SIG-M5 treated with dmso at 0.1 percent for 504 hours (cell line): Measurements from ENCODE around the gene DNALI1.

Experiments
- DNase-seq: peaks from one replicate; lab custom pipeline; 2025; ENCODE audit not compliant: unreplicated experiment; lab: John Stamatoyannopoulos, UW

DNALI1 gene

DNA sequence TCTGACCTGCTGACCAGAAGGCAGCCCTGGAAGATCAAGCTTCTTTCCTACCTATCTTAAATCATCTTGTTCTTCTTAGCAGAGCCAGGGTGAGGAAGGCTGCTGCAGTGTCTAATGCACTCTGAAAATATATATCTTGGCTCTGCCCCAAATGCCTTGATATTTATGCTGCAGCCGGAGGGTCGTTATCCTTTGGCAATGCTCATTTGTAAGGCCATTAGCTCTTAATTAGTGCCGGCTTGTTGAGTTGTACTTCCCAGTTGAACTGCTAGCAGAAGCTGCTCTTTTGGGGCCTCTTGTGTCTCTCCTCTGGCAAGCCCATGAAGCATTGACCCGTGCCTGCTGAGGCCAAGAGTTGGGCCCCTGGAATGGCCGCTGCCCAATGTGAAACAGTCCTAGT, 43.2 kb downstream of the DNALI1 start:
- no peak for DNase-seq

DNA sequence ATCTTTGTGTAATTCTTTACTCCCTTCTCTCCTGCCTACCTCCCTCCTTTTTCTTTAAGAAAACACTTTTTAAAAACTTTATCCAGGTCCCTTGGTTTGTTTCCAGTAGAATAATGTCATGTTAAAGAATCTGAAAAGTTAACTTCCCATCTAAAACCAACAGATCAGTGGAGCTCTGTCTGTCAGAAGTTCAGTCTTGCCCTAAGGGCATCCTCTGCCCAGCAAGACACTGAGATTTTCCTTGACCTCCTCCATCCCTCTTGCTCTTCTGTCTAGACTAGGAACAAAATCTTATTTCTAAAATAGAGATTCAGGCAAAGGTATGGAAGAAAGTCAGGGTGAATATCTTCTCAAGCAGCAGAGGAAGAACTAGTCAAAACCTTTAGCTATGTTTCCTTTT, 44.7 kb downstream of the DNALI1 start:
- DNase-seq, result no peak

DNA sequence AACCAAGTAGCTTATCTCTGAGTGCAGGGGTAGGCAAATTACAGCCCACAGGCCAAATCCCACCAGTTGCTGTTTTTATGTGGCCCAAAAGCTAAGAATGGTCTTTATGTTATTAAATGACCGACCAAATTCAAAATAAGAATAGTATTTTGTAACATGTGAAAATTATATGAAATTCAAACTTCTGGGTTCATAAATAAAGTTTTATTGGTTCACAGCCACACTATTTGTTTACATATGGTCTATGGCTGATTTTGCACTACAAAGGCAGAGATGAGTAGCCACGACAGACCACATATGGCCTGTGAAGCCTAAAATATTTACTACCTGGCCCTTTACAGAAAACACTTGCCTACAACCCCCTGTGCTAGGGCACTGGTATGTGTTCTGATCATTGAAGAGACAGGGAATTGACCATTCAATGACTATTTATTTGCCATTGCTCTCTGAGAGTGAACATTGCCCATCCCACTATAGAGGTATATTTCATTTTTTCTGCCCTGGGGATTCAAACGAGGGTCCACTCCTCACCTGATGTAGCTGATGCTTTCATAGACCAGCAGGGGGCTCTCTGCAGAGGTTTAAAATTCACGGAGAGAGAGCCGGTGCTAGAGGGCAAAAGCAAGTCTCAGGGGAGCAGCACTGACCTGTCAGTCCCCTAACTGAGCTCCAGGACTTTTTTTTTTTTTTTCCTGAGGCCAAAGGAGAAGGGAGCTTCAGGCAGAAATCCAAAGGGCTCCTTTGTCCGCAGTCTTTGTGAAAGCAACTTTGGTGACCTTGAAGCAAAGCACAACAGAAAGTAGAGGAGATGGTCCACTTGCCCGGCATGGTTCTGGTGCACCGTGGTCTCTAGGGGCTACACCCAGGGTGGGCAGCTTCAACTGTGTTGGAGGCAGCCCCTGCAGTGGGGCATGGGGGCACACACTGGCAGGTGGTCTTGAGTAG, 46.3 kb downstream of the DNALI1 start:
- peak; percentile 34 for DNase-seq

DNA sequence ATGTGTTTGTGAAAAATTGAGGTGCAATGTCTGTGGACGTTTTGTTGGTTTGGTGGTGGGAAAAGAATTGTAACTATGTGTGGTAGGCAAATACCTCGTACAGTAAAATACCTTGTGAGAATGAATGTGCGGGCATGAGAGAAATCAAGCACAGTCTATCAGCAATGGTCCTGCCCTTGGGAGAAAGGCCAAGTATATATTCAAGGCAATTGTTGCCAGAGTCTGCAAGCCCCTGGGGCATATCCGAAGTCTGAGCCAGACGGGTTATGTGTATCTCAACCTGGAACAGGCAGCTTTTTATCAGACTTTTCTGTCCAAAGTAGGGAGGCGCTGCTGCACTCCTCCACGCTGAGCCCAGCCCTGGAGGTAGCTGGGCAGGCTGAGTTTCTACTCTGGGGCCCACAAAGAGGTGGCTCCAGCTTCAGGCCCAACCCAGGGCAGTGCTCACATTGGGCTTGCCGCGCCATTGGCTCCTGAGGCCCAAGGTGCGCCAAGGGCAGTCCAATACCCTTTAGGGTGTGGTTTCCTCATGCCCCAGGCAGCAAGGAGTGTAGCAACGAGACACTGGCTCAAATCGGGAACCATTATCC, 48.4 kb downstream of the DNALI1 start:
- DNase-seq, result no peak

DNA sequence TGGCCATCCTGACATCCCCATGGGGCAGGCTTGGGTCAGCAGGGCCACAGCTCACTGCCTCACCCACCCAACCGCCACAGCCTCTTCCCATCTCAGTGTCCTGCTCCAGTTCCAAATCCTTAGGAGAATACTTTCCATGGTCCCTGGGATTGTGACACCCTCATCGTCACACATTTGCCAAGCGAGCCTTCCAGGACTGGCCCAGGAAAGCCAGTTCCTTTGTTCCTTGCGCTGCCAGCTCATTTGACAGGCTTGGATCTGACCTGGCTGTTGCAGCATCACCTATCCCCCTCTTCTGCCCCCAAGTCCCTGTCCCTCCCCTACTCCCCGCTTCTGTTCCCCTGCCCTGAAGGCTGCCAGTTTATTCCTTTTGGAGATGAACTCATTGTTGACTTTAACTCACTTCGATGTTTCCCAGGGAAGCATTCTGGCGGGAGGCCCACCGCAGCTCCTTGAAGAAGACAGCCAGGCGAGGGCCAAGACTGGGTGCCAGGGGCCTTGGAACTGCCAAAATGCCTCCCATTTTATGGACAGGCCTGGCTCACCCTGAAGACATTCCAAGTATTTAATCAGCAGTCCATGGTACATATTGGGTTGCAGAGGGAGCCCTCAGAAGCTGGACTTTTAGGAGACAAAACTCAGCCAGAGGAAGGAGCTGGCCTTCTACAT, 49.2 kb downstream of the DNALI1 start:
- DNase-seq, result no peak

DNA sequence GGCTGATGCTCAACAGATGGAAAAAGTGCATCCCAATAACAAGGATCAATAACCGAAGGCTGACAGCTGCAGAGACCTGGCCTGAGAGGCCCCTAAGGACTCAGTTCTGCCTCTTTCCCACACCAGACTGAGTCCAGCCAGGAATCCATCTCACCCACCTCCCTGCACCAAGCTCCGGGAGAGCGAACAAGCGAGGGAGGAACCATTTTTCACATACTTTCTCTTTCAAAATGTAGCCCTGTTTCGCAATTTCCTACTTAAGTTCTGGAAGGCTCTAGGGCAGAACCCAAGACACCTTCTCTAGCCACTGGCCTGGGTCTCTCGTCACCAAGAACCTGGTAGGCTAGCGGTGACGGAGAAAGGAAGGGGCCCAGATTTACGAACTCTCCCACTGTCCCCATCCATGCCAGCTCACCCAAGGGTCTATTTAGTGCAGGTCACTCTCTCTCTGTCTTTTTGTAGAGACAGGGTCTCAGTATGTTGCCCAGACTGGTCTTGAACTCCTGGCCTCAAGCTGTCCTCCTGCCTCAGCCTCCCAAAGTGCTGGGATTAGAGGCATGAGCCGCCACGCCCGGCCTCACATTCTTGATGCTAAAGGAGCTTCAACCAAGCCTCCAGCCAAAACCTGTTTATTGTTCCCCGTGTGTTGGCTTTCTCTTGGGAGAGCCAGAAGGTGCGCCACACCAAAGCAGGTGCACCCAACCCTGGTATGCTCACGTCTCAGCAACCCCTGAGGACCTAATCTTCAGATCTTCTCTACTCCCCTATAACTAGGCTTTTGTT, 49.9 kb downstream of the DNALI1 start:
- DNase-seq, result no peak

DNA sequence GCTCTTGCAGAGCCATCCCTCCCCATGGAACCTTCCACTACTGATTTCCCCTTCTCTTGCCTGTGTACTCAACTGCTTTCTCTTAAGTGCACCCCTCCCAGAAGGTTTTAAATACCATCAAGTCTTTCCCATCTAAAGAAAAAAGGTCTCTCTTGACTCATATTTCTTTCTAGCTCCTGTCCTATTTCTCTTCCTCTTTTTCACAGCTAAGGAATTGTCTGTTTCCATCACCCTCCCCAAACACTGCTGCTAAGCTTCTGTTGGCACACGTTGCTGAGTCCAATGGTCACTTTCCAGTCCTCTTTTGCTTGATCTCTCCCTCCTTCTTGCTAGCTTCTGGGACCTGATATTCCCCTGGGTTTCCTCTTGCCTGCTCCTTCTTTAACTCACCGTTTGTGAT, 52.3 kb downstream of the DNALI1 start:
- DNase-seq, result peak; percentile 17

DNA sequence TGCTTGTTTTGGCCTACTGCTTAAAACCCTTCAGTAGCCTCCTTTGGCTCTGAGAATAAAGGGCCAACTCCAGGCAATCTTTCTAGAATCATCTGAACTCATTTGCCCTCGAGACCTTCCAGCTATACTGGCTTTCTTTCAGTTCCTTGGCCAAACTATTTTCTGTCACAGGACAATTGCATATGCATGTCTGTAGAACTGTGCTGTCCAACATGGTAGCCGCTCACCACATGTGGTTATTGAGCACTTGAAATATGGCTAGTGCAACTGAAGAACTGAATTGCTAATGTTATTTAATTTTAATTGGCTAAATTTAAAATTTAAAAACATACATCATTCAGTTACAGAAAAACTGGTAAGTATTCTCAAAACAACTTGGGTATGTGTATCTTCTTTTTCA, 53.3 kb downstream of the DNALI1 start:
- no peak for DNase-seq

DNA sequence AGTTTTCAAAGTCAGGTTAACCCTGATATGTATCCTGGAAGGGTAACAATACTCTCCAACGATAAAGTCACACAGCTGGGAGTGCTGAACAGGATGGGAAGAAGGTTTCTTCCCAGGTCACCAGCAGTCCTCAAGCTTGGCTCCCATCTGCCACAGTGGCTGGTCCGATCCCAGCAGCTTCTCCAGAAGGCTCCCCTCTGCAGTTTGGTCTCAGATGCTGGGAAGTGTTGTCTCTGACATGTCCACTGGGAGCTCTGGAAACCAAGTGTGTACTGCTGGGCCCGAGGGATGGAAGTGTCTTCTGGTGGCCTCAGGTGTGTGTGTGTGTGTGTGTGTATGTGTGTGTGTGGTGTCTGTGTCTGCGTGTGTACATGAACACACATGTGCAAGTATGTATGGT, 55.4 kb downstream of the DNALI1 start:
- no peak for DNase-seq

DNA sequence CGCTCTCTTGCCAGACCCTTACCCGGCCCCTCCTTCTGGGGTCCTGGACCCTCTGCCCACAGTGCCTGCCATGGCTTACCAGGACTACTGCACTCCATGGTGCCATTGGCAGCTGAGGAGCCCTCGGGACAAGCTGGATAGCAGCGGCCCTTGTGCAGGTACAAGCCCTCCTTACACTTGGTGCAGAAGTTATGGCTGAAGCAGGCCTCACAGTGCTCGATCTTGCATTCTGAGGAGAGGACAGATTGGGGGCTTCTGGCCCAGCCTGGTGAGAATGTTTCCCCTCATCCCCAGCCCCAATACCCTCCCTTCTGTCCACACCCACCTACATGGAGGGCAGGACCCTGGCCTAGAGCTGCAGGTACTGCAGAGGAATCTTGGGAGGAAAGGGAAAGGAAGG, 57.4 kb downstream of the DNALI1 start:
- no peak for DNase-seq

DNA sequence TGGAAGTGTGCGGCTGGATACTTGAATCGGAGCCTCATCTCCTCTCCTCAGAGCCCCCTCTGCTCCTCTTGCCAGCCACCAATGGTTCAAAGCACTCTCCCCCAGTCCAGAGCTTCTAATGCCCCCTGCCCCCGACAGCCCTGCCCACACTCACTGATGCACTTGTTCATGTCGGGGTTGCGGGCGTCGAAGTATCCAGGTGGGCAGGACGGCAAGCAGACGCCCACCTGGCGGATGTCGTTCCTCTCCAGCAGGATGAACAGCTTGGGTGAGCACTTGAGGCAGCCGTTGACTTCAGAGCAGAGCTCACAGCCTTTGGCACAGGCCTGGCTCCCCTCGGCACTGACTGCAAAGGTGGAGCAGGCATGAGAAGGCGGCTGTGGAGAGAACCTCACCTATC, 59.6 kb downstream of the DNALI1 start:
- no peak for DNase-seq
